GM15510 (cell line): ENCODE results near the gene TBC1D16.

Experiments used
- POLR2A ChIP-seq: IDR thresholded peaks from 3 replicates; pipeline ENCODE4 v1.6.1; 2011; ENCODE audit warnings: borderline replicate concordance; ENCODE audit not compliant: insufficient read length; ENCODE audit errors: extremely low read depth

TBC1D16 gene

GRCh38 chr17:79992649-79993389, 42.9 kb downstream of the TBC1D16 start:
- TF ChIP-seq POLR2A, result no peak

- TF ChIP-seq POLR2A, result no peak
These were observed 43.6 kb downstream of the TBC1D16 start for GRCh38 chr17:79991924-79992648.

- no peak for TF ChIP-seq POLR2A
These were observed 44.3 kb downstream of the TBC1D16 start for GRCh38 chr17:79991140-79991923.

- TF ChIP-seq POLR2A, result no peak
These were observed 45.0 kb downstream of the TBC1D16 start for GRCh38 chr17:79990704-79991103.

GRCh38 chr17:79990051-79990592, 45.5 kb downstream of the TBC1D16 start:
- TF ChIP-seq POLR2A, result no peak

- no peak for TF ChIP-seq POLR2A
These were observed 46.4 kb downstream of the TBC1D16 start for GRCh38 chr17:79989106-79989835.

GRCh38 chr17:79988185-79988971, 47.3 kb downstream of the TBC1D16 start:
- TF ChIP-seq POLR2A, result no peak

- no peak for TF ChIP-seq POLR2A
These were observed 47.8 kb downstream of the TBC1D16 start for GRCh38 chr17:79987935-79988184.

- no peak for TF ChIP-seq POLR2A
These were observed 48.3 kb downstream of the TBC1D16 start for GRCh38 chr17:79987187-79987934.

- no peak for TF ChIP-seq POLR2A
These were observed 49.1 kb downstream of the TBC1D16 start for GRCh38 chr17:79986411-79987186.

- no peak for TF ChIP-seq POLR2A
These were observed 49.7 kb downstream of the TBC1D16 start for GRCh38 chr17:79985943-79986391.

- TF ChIP-seq POLR2A, result no peak
These were observed 50.2 kb downstream of the TBC1D16 start for GRCh38 chr17:79985361-79985942.

GRCh38 chr17:79984877-79985276, 50.8 kb downstream of the TBC1D16 start:
- no peak for TF ChIP-seq POLR2A
